Measurements from ENCODE around the gene WARS2.

DNA sequence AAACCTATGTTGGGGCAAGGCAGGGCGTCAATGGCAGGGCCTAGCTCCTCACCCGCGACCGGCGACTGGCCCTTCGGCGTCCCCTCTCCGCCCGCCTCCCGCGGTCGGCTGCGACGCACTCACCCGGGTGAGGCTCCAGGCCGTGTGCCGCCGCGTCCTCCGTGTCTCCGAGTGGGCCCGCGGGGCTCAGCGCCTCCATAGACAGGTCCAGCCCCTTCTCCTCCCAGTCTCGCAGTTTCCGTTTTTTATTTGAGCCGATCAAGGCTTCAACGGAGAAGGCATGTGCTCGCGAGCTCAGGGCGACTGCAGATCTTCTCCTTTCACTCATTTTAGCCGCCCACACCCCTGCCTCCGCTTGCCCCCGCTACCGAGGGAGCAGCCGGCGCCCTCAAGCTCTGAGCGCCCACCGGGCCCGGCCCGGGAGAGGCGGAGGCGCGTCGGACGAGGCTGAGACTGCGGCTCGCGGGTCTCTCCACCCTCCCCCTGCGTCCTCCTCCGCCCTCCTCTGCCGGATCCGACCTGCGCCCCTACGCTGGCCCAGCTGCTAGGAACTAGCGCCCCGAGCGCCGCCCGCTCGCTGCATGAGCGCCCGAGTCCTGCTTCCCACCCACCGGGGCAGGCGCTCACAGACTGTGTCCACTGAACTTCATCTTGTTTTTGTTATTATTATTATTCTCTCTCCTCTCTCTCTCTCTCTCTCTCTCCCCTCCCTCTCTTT, 152.8 kb downstream of the WARS2 start:
- TF ChIP-seq POLR2A (IDR thresholded peaks at IDR 0.05; ENCODE audit: low read length) = no peak
- no peak for TF ChIP-seq GATA1 (IDR thresholded peaks at IDR 0.05; ENCODE audit: low read depth, low read length)

All from erythroblast (primary cell).